Muscle of leg (tissue), 16 donors: ENCODE measurements around the gene CDKN2B-AS1. TPM values are rescaled to one million over a fixed set of nuclear protein-coding genes. Genes with fewer than 3 reads are reported as not detected.
"Not testable (repeated sequence)": the region's sequence is repeated elsewhere in the genome, so short reads cannot be mapped to it uniquely, and the experiment has no call there.

Experiments
- DNase-seq: peaks from one replicate; pipeline ENCODE4 v3.0.0; 2013
- H3K27ac ChIP-seq: one replicate; pipeline ENCODE4 v1.5.1; 2013; ENCODE audit warnings: mild to moderate bottlenecking, low read length, control low read depth
- H3K27me3 ChIP-seq: one replicate; pipeline ENCODE4 v1.6.1; 2013; ENCODE audit warnings: low read length; ENCODE audit not compliant: control insufficient read depth, insufficient read depth
- H3K36me3 ChIP-seq: one replicate; pipeline ENCODE4 v1.6.1; 2013; ENCODE audit warnings: low read length; ENCODE audit not compliant: control insufficient read depth, insufficient read depth
- H3K4me1 ChIP-seq: one replicate; pipeline ENCODE4 v1.6.1; 2013; ENCODE audit warnings: low read length; ENCODE audit not compliant: control insufficient read depth, insufficient read depth
- H3K4me3 ChIP-seq: one replicate; pipeline ENCODE4 v1.5.1; 2013; ENCODE audit warnings: low read length, control low read depth
- H3K9me3 ChIP-seq: replicated peaks from 2 replicates; pipeline ENCODE4 v1.6.1; 2013; ENCODE audit warnings: low read depth, low read length; ENCODE audit not compliant: control insufficient read depth
- WGBS: methylation state at CpG from one replicate; pipeline ENCODE4 v1.1.5; 2013; ENCODE audit warnings: missing lambda C conversion rate; ENCODE audit not compliant: insufficient coverage; 5-methylcytosine and 5-hydroxymethylcytosine counted together
- long read RNA-seq, 11 donors: transcript quantifications; one replicate each; lab custom pipeline, GENCODE V29; 2026
- polyA plus RNA-seq, 8 donors: library from polyadenylated mRNA; unstranded; fragments of 120-200 nt; gene quantifications; one replicate each; pipeline versions ENCODE4 v1.2.1 to v1.2.3, GENCODE V29; 2013; ENCODE audit warnings: inconsistent platforms in 1 of 8, low replicate concordance in 1 of 8; ENCODE audit not compliant: insufficient read length in 8 of 8, insufficient read depth in 1 of 8
- total RNA-seq: library from RNA; stranded (reverse); fragments of 120-200 nt; gene quantifications from one replicate; pipeline ENCODE4 v1.2.4, GENCODE V29; 2013

Gene CDKN2B-AS1
- total RNA-seq (0.18 TPM), polyA plus RNA-seq (under 1 TPM in 5 of 8 donors, not detected in 3; 0.11 to 0.29 (median 0.14) TPM)
- long read RNA-seq, donor 1: 0 reads
- long read RNA-seq, donor 2: 0 reads
- long read RNA-seq, donor 3: 0 reads
- long read RNA-seq, donor 4: 0 reads
- long read RNA-seq, donor 5: 0 reads
- long read RNA-seq, donor 6: 0 reads
- long read RNA-seq, donor 7: 0 reads
- long read RNA-seq, donor 8: 0 reads
- long read RNA-seq, donor 9: 0 reads
- long read RNA-seq, donor 10: 0 reads
- long read RNA-seq, donor 11: 0 reads

DNA sequence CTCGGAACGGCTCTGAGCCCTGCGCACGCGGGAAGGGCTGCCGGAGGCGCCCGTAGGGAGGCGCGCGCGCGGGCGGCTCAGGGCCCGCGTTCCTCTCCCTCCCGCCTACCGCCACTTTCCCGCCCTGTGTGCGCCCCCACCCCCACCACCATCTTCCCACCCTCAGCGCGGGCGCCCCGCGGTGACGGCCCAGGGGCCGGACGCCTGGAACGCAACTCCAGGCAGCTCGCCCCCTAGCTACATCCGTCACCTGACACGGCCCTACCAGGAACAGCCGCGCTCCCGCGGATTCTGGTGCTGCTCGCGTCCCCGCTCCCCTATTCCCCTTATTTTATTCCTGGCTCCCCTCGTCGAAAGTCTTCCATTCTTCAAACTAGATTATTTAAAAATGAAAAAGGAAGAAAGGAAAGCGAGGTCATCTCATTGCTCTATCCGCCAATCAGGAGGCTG, at the start of gene CDKN2B-AS1:
TSS of gene CDKN2B-AS1 (plus strand) at position 236 of the 450 bp plus-strand sequence.
- no peaks in the 10 kb centered on the region for H3K9me3 ChIP-seq
- H3K27me3 ChIP-seq: peaks cover 47% of the 10 kb centered on the region
- peak within 1 kb of the TSS; percentile 65 for H3K4me3 ChIP-seq
- DNase-seq: peak; percentile 59
- H3K27ac ChIP-seq: peak within 1 kb of the TSS; percentile 35
- H3K4me1 ChIP-seq: peaks cover 5% of the 10 kb centered on the region
- H3K36me3 ChIP-seq: no peaks in the 10 kb centered on the region
- 0% methylated on average over 33 of the region's 43 CpGs for WGBS

DNA sequence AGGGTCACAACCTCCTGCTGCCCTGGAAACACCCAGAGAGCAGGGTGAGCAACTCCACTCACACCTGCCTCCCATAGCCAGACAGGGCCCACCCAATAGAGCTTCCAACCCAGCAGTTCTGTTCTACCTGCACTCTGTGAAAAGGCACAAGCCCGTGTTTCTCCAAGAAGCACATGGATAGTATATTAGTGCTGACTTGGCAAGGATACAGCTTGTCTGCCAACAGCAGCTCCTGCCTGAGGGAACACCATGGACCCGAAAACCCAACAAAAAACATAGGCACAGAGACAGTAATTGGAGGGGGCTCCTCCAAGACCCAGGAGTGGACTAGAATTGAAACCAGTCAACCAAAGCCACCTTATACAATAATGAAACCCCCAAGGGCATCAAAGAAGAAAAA, 49.0 kb upstream of the CDKN2B-AS1 start:
- no peak for DNase-seq
- no peaks in the 10 kb centered on the region for H3K4me1 ChIP-seq
- no peak overlapping the region for H3K4me3 ChIP-seq
- H3K27me3 ChIP-seq: no peaks in the 10 kb centered on the region
- H3K9me3 ChIP-seq: no peaks in the 10 kb centered on the region
- no peak overlapping the region for H3K27ac ChIP-seq
- no peaks in the 10 kb centered on the region for H3K36me3 ChIP-seq
- WGBS: no CpG with 5 or more reads among the region's 2 CpGs

DNA sequence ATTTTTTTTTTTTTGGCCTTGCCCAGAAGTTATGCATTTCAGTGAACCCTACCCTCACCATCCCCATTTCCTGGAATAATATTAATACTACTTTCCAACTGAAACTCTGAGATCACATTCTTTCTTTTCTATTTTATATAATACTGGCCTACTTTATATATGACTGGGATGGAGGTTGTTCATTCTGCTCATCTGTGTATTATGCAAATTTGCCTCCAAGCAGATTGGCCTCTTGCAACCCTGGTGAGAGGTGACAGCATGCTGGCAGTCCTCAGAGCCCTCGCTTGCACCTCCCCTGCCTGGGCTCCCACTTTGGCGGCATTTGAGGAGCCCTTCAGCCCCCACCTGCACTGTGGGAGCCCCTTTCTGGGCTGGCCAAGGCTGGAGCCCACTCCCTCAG, 35.8 kb upstream of the CDKN2B-AS1 start:
- Histone ChIP-seq H3K9me3 (no peaks in the 10 kb centered on the region), H3K27ac (no peak overlapping the region), H3K27me3 (no peaks in the 10 kb centered on the region), H3K4me3 (no peak overlapping the region), H3K4me1 (no peaks in the 10 kb centered on the region), H3K36me3 (no peaks in the 10 kb centered on the region)
- no peak for DNase-seq
- 64% methylated on average over 2 of the region's 2 CpGs for WGBS

DNA sequence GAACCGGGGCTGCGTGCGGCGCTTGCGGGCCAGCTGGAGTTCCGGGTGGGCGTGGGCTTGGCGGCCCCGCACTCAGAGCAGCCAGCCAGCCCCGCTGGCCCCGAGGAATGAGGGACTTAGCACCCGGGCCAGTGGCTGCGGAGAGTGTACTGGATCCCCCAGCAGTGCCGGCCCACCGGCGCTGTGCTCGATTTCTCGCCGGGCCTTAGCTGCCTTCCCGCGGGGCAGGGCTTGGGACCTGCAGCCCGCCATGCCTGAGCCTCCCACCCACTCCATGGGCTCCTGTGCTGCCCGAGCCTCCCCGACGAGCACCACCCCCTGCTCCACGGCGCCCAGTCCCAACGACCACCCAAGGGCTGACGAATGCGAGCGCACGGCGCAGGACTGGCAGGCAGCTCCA, 35.3 kb upstream of the CDKN2B-AS1 start:
- H3K4me1 ChIP-seq, H3K9me3 ChIP-seq, H3K36me3 ChIP-seq, H3K27ac ChIP-seq, H3K4me3 ChIP-seq, H3K27me3 ChIP-seq, DNase-seq: not testable (repeated sequence)
- 92% methylated on average over 17 of the region's 33 CpGs for WGBS

DNA sequence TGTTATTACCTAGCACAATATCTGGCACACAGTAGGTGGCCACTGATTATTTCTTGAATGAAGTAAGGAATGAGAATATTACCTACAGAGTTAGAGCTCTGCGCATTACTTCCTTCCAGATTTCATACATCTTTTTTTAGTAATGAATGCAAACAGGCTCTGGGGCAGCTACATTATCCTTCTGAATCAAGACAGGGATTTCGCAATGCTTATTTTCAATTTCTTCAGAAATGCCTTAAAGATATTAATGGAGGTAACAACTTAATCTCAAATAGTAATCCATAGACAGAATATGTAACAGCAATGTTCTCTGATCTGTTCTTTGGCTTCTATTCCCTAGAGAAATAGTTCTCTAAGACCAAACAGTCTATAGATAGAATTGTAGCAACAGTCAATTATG, 33.0 kb upstream of the CDKN2B-AS1 start:
- no peaks in the 10 kb centered on the region for H3K36me3 ChIP-seq
- H3K4me3 ChIP-seq: no peak overlapping the region
- H3K4me1 ChIP-seq: peaks cover 8% of the 10 kb centered on the region
- WGBS: no CpG with 5 or more reads among the region's 2 CpGs
- H3K27me3 ChIP-seq: peaks cover 22% of the 10 kb centered on the region
- H3K9me3 ChIP-seq: no peaks in the 10 kb centered on the region
- no peak for DNase-seq
- H3K27ac ChIP-seq: no peak overlapping the region

DNA sequence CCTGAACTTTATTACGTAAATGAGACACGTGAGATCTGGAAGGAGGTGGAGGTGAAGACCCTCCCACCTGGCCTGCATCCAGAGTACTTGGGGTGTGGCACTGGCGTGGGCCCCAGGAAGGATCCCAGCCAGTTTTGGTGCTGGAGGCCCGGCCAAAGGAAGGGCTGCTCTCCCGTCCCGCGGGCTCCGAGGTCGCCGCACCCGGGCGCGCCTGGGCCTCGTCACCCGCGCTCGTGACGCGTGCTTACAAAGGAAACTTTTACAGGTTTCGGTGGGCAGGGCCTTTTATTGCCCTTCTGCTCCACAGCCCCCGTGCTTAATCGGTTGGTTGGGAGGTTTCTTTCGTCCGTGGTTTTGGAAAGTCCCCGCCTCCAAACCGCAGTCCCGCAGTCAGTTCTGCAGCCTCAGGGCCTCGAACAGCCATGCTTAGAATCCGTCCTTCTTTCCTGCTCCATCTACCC, 29.6 kb upstream of the CDKN2B-AS1 start:
- peaks cover 55% of the 10 kb centered on the region for H3K27me3 ChIP-seq
- H3K4me1 ChIP-seq: peaks cover 8% of the 10 kb centered on the region
- under 1% methylated on average over 23 of the region's 29 CpGs for WGBS
- no peaks in the 10 kb centered on the region for H3K9me3 ChIP-seq
- H3K36me3 ChIP-seq: no peaks in the 10 kb centered on the region
- no peak overlapping the region for H3K4me3 ChIP-seq
- no peak overlapping the region for H3K27ac ChIP-seq
- no peak for DNase-seq

DNA sequence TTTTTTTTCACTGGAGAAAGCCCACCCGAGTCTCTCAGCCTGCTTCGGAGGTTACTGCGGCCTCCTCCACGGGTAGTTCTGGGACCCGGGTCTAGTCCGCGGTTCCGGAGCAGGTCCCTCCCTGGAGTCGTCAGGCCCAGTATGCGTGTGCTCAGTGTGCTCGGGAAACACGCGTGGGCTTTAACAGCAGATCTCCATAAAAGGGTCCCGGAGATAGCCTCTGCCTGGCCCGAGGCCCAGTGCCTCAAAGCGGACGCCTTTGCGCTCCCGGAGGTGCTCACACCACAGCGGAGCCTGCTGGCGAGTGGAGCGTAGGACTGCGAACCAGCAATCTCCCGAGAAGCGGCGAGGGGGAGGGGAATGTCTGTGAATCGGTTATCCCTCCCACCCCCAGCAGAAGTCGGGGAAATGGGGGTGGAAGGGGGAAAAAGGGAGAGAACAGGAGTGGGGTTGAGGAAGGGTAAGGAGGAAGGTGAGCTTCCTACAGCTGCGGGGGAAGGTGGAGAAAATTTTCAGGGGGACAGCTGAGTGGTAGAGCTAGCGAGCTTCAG, 29.1 kb upstream of the CDKN2B-AS1 start:
- Histone ChIP-seq H3K27me3 (peaks cover 60% of the 10 kb centered on the region), H3K27ac (no peak overlapping the region), H3K4me3 (no peak overlapping the region), H3K36me3 (no peaks in the 10 kb centered on the region), H3K9me3 (no peaks in the 10 kb centered on the region), H3K4me1 (peaks cover 8% of the 10 kb centered on the region)
- no peak for DNase-seq
- 1% methylated on average over 20 of the region's 30 CpGs for WGBS

DNA sequence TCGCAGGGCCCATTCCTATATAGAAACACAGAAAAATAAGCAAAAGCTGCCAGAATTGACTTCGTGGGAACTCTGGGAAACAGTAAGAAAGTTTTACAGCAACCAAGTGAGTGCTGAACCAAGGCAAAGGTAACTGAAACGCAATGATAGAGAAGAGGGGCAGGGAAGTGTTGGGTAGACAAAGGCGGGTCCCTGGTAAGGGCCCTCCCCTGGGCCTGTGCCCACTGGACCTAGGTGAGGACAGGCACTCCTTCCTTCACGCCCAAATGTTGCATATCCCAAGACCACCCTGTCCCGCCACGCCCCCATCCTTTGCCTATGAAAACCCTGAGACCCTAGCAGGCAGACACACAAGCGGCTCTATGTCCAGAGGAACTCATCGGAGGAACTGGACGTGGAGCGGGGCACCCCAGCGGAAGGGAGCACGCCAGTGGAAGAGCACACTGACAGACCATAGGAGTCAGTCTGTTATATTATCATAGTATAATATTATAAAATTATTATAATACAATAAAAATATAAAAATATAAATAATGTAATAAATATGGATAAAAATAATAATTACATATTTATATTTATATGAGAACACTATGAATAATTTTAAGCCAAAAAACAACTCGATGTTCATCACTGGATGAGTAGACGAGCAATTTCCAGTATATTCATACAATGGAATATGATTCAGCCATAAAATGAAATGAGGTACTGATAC, 28.3 kb upstream of the CDKN2B-AS1 start:
- no peak for DNase-seq
- Histone ChIP-seq H3K4me1 (peaks cover 8% of the 10 kb centered on the region), H3K36me3 (no peaks in the 10 kb centered on the region), H3K27me3 (peaks cover 68% of the 10 kb centered on the region), H3K27ac (no peak overlapping the region), H3K9me3 (no peaks in the 10 kb centered on the region), H3K4me3 (no peak overlapping the region)
- 0% methylated on average over 6 of the region's 15 CpGs for WGBS

DNA sequence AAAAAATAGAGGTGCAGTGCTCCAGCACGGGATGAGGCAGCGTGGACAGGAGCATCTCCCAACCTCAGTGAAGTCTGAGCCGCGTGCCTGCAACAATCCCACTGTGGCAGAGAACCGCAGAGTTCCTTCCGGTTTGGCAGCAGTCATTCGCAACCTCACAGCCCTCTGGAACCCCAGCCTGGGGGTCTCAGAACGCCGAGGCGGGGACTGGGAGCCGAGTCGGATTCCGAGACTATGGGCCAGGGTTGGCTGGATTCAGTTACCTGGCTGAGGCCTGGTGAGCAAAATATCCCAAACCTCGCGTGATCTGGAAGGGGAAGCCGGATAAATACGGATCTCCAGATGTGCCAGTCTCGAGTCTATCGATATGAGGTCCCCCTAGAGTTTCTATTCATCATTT, 27.4 kb upstream of the CDKN2B-AS1 start:
- H3K27ac ChIP-seq: no peak overlapping the region
- 2% methylated on average over 15 of the region's 19 CpGs for WGBS
- H3K36me3 ChIP-seq: no peaks in the 10 kb centered on the region
- peaks cover 69% of the 10 kb centered on the region for H3K27me3 ChIP-seq
- no peaks in the 10 kb centered on the region for H3K9me3 ChIP-seq
- peaks cover 8% of the 10 kb centered on the region for H3K4me1 ChIP-seq
- no peak for DNase-seq
- H3K4me3 ChIP-seq: no peak overlapping the region

DNA sequence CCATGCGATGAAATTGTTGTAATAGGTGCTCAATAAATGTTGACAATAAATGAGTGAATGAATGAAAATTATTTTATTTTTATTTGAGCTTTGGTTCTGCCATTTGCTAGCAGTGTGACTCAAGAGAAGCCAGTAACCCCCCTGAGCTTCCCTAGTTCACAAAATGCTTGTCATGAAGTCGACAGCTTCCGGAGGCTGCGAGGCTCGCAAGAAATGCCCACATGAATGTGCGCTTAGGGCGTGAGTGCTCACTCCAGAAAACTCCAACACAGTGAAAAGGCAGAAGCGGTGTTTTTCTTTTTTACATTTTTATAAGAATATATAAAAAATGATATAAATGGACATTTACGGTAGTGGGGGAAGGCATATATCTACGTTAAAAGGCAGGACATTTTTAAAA, 26.9 kb upstream of the CDKN2B-AS1 start:
- H3K4me3 ChIP-seq: no peak overlapping the region
- WGBS: 7% methylated on average over 3 of the region's 10 CpGs
- no peak overlapping the region for H3K27ac ChIP-seq
- H3K9me3 ChIP-seq: no peaks in the 10 kb centered on the region
- H3K36me3 ChIP-seq: no peaks in the 10 kb centered on the region
- H3K4me1 ChIP-seq: peaks cover 8% of the 10 kb centered on the region
- no peak for DNase-seq
- peaks cover 71% of the 10 kb centered on the region for H3K27me3 ChIP-seq
